D721Med (cell line): ENCODE measurements around the gene EPS8.

Experiments
- DNase-seq: peaks from one replicate; pipeline ENCODE4 v3.0.0; 2011; ENCODE audit warnings: low spot score; ENCODE audit not compliant: insufficient read length
- FAIRE-seq: peaks from 2 replicates; lab custom pipeline; 2011; peaks lifted over from hg19 to GRCh38; lab: Jason Lieb, UNC
- TF ChIP-seq, protein P1 (sequence below): IDR thresholded peaks from 2 replicates; pipeline ENCODE4 v1.5.1; 2012; ENCODE audit warnings: mild to moderate bottlenecking, control low read depth; ENCODE audit not compliant: insufficient read depth; ENCODE audit errors: missing control alignments

EPS8 gene

DNA sequence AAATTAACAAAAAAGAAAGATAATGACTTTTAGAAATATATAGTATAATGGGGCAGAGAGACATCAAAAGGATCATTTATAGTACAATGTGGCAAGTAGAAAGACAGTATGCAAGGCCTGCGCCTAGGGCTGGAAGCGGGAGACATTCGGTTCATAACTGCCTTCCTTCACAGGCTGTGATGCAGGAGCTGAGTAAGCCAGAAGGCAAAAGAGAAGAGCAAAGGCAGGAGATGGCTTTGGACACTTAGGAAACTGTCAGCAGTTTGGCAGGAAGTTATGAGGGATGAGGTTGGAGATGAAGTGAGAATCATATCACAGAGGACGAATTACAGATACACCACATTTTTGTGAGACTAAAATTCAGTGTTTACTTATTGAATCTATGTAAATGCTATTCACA lies 97.8 kb downstream of the EPS8 start:
- FAIRE-seq: no peak
- DNase-seq: no peak
- TF ChIP-seq, protein P1, sequence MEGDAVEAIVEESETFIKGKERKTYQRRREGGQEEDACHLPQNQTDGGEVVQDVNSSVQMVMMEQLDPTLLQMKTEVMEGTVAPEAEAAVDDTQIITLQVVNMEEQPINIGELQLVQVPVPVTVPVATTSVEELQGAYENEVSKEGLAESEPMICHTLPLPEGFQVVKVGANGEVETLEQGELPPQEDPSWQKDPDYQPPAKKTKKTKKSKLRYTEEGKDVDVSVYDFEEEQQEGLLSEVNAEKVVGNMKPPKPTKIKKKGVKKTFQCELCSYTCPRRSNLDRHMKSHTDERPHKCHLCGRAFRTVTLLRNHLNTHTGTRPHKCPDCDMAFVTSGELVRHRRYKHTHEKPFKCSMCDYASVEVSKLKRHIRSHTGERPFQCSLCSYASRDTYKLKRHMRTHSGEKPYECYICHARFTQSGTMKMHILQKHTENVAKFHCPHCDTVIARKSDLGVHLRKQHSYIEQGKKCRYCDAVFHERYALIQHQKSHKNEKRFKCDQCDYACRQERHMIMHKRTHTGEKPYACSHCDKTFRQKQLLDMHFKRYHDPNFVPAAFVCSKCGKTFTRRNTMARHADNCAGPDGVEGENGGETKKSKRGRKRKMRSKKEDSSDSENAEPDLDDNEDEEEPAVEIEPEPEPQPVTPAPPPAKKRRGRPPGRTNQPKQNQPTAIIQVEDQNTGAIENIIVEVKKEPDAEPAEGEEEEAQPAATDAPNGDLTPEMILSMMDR: no peak

DNA sequence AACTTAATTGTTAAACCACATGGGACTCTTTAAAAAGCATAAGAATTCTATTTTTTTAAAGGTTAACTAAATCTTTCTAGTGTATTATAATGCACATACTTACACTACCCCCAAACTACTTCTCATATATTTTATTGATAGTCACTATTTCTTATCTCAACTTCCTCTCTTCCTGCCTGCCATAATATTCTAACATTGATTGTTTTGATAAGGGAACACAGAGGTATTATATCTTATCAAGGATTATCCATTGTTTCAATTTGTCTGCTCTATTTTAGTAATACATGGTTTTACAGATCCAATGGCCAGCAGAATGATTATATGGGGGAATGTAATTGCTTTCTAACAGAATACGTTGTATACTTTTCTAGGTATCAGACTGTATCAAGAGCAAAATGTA lies 98.9 kb downstream of the EPS8 start:
- TF ChIP-seq, protein P1: no peak
- DNase-seq: no peak
- FAIRE-seq: no peak

DNA sequence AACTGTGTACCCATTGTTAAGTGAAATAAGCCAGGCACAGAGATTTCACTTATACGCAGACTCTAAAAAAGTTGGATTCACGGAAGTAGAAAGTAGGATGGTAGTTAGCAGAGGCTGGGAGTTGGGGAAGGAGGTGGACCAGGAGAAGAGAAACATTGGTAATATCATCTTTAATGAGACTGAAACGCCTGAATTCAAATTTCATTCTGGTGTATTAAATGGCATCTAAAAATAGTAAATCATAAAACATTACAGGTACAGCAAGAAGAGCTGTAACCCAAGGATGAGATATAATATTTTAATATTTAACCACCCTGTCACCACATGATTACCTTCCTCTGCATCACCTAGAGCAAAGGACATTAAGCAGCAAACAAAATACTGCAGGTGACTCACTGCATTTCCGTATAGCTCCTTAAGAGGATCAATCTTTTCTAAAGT lies 99.4 kb downstream of the EPS8 start:
- no peak for DNase-seq
- TF ChIP-seq, protein P1: no peak
- no peak for FAIRE-seq

DNA sequence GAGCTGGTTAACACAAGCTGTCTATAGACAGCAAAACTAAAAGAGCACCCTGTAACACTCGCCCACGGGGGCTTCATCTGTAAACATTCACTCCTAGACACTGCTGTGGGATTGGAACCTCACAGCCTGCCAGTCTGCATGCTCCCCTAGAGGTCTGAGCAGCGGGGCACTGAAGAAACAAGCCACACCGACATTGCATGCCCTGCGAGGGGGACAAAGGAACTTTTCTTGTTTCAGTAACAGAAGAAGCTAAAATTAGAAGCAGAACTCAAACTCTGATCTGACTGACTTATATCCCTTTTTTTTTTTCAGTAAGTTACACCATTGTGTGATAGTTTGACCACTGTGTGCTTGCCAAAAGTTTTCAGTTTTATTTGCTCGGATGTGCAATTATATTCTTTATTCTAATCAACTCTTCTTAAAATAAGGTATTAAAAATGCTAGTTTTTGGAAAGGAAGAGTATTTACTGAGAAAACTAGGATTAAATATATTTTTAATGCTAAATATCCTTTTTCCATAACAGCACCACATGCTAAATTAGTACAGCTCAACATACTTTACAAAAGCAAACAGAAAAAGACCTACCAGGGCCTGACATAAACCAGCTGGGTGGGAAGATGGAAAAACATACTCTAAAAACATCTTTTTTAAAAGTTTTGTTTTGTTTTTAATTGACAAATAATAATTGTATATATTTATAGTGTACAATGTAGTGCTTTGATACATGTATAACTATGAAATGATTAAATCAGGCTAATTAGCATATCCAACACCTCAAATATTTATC lies 100.2 kb downstream of the EPS8 start:
- DNase-seq (no peak), FAIRE-seq (no peak)
- TF ChIP-seq, protein P1: no peak

DNA sequence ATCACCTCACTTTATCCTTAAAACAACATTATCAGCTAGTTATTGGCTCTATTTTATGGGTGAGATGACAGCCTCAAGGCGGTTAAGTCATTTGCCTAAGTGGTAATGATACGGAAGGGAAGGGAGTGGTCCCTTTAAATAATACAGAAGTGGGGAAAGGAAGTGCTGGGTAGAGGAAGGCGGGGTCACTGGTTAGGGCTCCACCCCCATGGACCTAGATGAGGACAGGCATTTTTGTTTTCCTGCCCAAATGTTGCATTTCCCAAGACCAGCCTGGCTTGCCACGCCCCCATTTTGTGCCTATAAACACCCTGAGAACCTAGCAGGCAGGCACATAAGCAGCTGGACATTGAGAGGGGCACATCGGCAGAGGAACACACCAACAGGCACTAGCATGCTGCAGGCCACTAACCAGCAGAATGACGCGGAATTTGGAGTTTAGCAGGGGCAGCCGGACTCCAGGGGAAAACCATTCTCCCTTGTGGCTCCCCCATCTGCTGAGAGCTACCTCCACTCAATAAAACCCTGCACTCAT lies 100.9 kb downstream of the EPS8 start:
- DNase-seq (no peak), FAIRE-seq (peak; percentile 82)
- TF ChIP-seq, protein P1: no peak

DNA sequence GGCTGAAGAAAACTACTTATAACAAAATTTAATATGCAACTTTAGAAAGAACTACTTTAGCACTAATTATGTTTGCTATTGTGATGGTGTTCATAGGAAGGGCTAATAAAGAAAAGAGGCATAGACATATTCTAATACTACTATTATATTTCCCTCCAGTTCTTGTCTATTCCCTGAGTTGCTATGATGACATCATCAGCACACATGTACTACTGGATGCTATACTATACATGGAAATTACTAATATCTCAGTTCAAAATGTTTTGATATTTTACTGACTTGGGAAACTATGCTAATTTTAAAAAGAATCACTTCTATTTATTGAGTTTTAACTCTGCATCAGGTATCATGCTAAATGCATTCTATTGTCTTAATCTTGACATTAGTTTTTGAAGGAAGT lies 101.6 kb downstream of the EPS8 start:
- TF ChIP-seq, protein P1: no peak
- FAIRE-seq (peak; percentile 11), DNase-seq (no peak)
